OCI-LY7 (cell line): ENCODE results near the gene RAD50.

Experiments used
- CTCF ChIP-seq: fragments of 200-600 bp; sonication (generic); conservative IDR thresholded peaks from 2 replicates; pipeline ENCODE4 v1.5.1; 2014; ENCODE audit warnings: mild to moderate bottlenecking, antibody characterized with exemption, low read length, moderate library complexity, mixed read lengths
- EZH2phosphoT487 ChIP-seq: fragments of 200-600 bp; sonication (generic); IDR thresholded peaks from 2 replicates; pipeline ENCODE4 v1.6.1; 2018; ENCODE audit warnings: low read depth, borderline replicate concordance, mild to moderate bottlenecking, mixed run types, antibody characterized with exemption, low read length, moderate library complexity, mixed read lengths

GRCh38 chr5:132611965-132612364 is 55.2 kb downstream of the RAD50 start:
- TF ChIP-seq CTCF (no peak), EZH2phosphoT487 (no peak)
